Transverse colon (tissue), 4 donors: ENCODE results near the gene ZNF268. TPM values are rescaled to one million over a fixed set of nuclear protein-coding genes. Genes with fewer than 3 reads are reported as not detected.

ENCODE experiments used
- DNase-seq: peaks from one replicate; pipeline ENCODE4 v3.0.0-alpha.2; 2019
- H3K27ac ChIP-seq, 4 donors: fragments of 200-600 bp; sonication (generic); 2 replicates each; pipeline ENCODE4 v1.5.1; 2016 to 2018; ENCODE audit warnings: inconsistent platforms in 4 of 4
- H3K27me3 ChIP-seq: fragments of 200-600 bp; sonication (generic); 2 replicates; pipeline ENCODE4 v1.5.1; 2017; ENCODE audit warnings: inconsistent platforms
- H3K36me3 ChIP-seq, 4 donors: fragments of 200-600 bp; sonication (generic); 2 replicates each; pipeline ENCODE4 v1.5.1; 2017 to 2019; ENCODE audit warnings: inconsistent platforms in 4 of 4
- H3K4me1 ChIP-seq, 4 donors: fragments of 200-600 bp; sonication (generic); 2 replicates each; pipeline ENCODE4 v1.5.1; 2017 to 2020; ENCODE audit warnings: inconsistent platforms in 4 of 4
- H3K4me3 ChIP-seq, 4 donors: fragments of 200-600 bp; sonication (generic); 1 replicate in 1 of 4; 2 replicates in 3 of 4; pipeline versions ENCODE4 v1.5.1 to v1.6.1; 2017 to 2019; ENCODE audit warnings: inconsistent platforms in 4 of 4
- H3K9me3 ChIP-seq, 2 donors: fragments of 200-600 bp; sonication (generic); 2 replicates each; pipeline ENCODE4 v1.5.1; 2017 to 2019; ENCODE audit warnings: inconsistent platforms in 2 of 2
- EP300 ChIP-seq: sonication (generic); formaldehyde crosslinking; IDR thresholded peaks from one replicate; pipeline ENCODE4 v1.6.1; 2017; ENCODE audit warnings: antibody characterized with exemption, low read depth
- POLR2A ChIP-seq: fragments of 450-650 bp; IDR thresholded peaks from one replicate; pipeline ENCODE4 v1.6.1; 2016; ENCODE audit warnings: antibody characterized with exemption, mild to moderate bottlenecking, moderate library complexity
- POLR2AphosphoS5 ChIP-seq, 3 donors: sonication (generic); formaldehyde crosslinking; IDR thresholded peaks; one replicate each; pipeline ENCODE4 v1.6.1; 2016; ENCODE audit warnings: antibody characterized with exemption in 3 of 3
- WGBS, 2 donors: methylation state at CpG; one replicate each; pipeline ENCODE4 v1.1.5; 2018; ENCODE audit warnings: low coverage in 1 of 2; 5-methylcytosine and 5-hydroxymethylcytosine counted together
- in situ Hi-C, 4 donors: fragments of 200-750 bp; cut with MboI; loops; one replicate each; pipeline versions ENCODE4 v1.15.0 to v1.15.1; 2017; ENCODE audit warnings: low sequenced_read_pairs in 3 of 4, low pct_ligation_motif_present in 1 of 4, low pct_unique_long_range_greater_than_20kb in 1 of 4
- intact Hi-C: fragments of 100-400 bp; cut with DNase I; formaldehyde crosslinking; loops from one replicate; pipeline ENCODE4 v1.15.1; 2023; ENCODE audit warnings: low total_unique reads
- total RNA-seq, 4 donors: library from RNA; depleted of rRNA; stranded (reverse); fragments of >200 nt; gene quantifications; one replicate each; pipeline ENCODE4 v1.1.0, GENCODE V29; 2016
- TF ChIP-seq, protein P1 (sequence below), 5 experiments: fragments of 200-600 bp in 3 of 5; fragments of 450-650 bp in 2 of 5; sonication (generic) in 3 of 5; IDR thresholded peaks; 1 replicate in 2 of 5; 2 replicates in 3 of 5; pipeline ENCODE4 v1.5.1; 2016 to 2017; ENCODE audit warnings: antibody characterized with exemption in 5 of 5, inconsistent platforms in 3 of 5, mild to moderate bottlenecking in 2 of 5, moderate library complexity in 1 of 5

ZNF268 gene
- total RNA-seq, 4 donors from 2014 or later: 12.2 to 30.3 (median 16.1) TPM

GRCh38 chr12:133165776-133166175, 15.5 kb upstream of the ZNF268 start:
- intact Hi-C loops (no loop called here), in situ Hi-C loops (no loop called here)
- Histone ChIP-seq H3K4me1 (no peaks in the 10 kb centered on the region), H3K27ac (no peak overlapping the region), H3K4me3 (no peak overlapping the region), H3K27me3 (no peaks in the 10 kb centered on the region), H3K36me3 (no peaks in the 10 kb centered on the region), H3K9me3 (peaks cover 36 to 67% of the 10 kb centered on the region in 2 donors)
- no peak for DNase-seq
- TF ChIP-seq POLR2A (no peak), EP300 (no peak), POLR2AphosphoS5 (IDR thresholded peaks at IDR 0.05) (no peak)
- TF ChIP-seq, protein P1, sequence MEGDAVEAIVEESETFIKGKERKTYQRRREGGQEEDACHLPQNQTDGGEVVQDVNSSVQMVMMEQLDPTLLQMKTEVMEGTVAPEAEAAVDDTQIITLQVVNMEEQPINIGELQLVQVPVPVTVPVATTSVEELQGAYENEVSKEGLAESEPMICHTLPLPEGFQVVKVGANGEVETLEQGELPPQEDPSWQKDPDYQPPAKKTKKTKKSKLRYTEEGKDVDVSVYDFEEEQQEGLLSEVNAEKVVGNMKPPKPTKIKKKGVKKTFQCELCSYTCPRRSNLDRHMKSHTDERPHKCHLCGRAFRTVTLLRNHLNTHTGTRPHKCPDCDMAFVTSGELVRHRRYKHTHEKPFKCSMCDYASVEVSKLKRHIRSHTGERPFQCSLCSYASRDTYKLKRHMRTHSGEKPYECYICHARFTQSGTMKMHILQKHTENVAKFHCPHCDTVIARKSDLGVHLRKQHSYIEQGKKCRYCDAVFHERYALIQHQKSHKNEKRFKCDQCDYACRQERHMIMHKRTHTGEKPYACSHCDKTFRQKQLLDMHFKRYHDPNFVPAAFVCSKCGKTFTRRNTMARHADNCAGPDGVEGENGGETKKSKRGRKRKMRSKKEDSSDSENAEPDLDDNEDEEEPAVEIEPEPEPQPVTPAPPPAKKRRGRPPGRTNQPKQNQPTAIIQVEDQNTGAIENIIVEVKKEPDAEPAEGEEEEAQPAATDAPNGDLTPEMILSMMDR (IDR thresholded peaks at IDR 0.05): no peak
- 95 to 100% methylated on average over 1 to 3 of the region's 3 CpGs for WGBS, 2 donors

DNA sequence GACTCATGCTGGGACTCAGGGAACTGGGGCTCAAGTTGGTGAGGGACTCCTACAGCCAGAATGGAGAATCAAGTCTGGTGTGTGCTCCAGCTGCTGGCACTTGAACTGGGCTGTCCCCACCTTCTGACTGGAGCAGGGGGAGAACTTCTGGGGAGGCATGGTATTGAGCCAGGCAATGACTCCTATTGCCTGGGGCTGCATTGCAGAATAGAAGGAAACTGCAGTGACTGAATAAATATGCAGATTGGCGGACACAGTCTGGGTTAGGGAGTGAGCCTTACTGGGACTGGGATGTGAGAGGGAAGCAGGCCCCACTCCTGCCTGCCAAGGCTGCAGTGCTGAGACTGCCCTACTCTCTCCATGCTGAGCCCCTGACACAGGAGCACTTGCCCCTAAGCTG, 8.8 kb upstream of the ZNF268 start:
- intact Hi-C loops (no loop called here), in situ Hi-C loops (no loop called here)
- TF ChIP-seq, protein P1 (IDR thresholded peaks at IDR 0.05): no peak
- no peak for TF ChIP-seq POLR2A
- TF ChIP-seq EP300: no peak
- no peak for TF ChIP-seq POLR2AphosphoS5 (IDR thresholded peaks at IDR 0.05)
- 100% methylated on average over 1 of the region's 1 CpG; no CpG with 5 or more reads in 1 of the 2 donors for WGBS, 2 donors
- Histone ChIP-seq H3K36me3 (no peaks in the 10 kb centered on the region), H3K4me3 (no peak overlapping the region), H3K4me1 (no peaks in the 10 kb centered on the region), H3K27me3 (no peaks in the 10 kb centered on the region), H3K27ac (no peak overlapping the region), H3K9me3 (peaks cover 36 to 47% of the 10 kb centered on the region in 2 donors)
- no peak for DNase-seq

DNA sequence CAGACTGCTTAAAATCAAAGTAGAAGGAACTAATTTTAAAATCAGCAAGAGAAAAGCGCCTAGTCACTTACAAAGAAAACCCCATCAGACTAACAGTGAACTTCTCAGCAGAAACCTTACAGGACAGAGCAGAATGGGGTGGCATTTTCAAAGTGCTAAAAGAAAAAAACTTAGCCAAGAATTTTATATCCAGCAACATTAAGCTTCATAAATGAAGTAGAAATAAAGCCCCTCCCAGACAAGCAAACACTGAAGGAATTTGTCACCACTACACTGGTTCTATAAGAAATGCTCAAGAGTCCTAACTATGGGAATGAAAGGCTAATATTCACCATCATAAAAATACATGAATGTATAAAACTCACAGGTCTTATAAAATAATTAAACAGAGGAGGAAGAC, 6.4 kb upstream of the ZNF268 start:
- no peaks in the 10 kb centered on the region for H3K27me3 ChIP-seq
- no peak overlapping the region for H3K27ac ChIP-seq
- no peak overlapping the region for H3K4me3 ChIP-seq
- intact Hi-C loops: no loop called here
- H3K9me3 ChIP-seq: peaks cover 34 to 52% of the 10 kb centered on the region in 2 donors
- DNase-seq: no peak
- no peaks in the 10 kb centered on the region for H3K4me1 ChIP-seq
- TF ChIP-seq POLR2AphosphoS5 (IDR thresholded peaks at IDR 0.05) (no peak), POLR2A (no peak), EP300 (no peak)
- TF ChIP-seq, protein P1 (IDR thresholded peaks at IDR 0.05): no peak
- no peaks in the 10 kb centered on the region for H3K36me3 ChIP-seq
- WGBS, 2 donors: 60 to 82% methylated on average over 1 of the region's 1 CpG
- in situ Hi-C loops: no loop called here

DNA sequence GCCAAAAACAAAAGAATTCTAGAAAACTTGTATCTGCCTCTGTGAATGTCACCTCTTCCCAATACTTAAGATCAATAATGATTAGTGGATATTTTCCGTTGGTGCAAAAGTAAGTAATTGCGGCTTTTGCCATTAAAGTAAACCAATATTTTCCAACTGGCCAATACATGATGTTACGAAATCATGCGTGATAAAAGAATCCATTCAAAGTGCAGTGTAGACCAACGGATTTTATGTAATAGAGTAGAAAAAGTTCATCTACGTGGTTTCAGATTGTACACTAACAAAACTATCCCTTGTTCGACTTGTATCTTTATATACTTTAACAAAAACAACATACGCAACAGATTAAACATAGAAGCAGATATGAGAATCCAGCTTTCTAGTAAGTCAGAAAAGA, 626 bp upstream of the ZNF268 start:
- Histone ChIP-seq H3K27ac (peak overlapping the region in 1 of 4 donors; percentile 79), H3K9me3 (peaks cover 52 to 59% of the 10 kb centered on the region in 2 donors), H3K4me3 (peak overlapping the region in 1 of 4 donors; percentile 95), H3K36me3 (peaks cover 0 to 32% (median 15%) of the 10 kb centered on the region in 4 donors), H3K4me1 (peaks cover 4 to 9% (median 7%) of the 10 kb centered on the region in 4 donors), H3K27me3 (no peaks in the 10 kb centered on the region)
- TF ChIP-seq, protein P1 (IDR thresholded peaks at IDR 0.05): no peak
- TF ChIP-seq POLR2AphosphoS5 (IDR thresholded peaks at IDR 0.05) (no peak), EP300 (no peak), POLR2A (no peak)
- in situ Hi-C loops (no loop called here), intact Hi-C loops (no loop called here)
- 94% methylated on average over 8 of the region's 8 CpGs for whole genome bisulfite sequencing, 2 donors
- DNase-seq: no peak
